Measurements from ENCODE around the gene SLC11A2. TPM values are rescaled to one million over a fixed set of nuclear protein-coding genes. Genes with fewer than 3 reads are reported as not detected.

The SLC11A2 gene
- total and polyA plus RNA-seq, 2 experiments from 2014 or later, result 19.4 to 48.9 TPM

Small RNA genes within 50 kb of the gene (small RNA-seq; reads per million reads assigned to genes)
- gene AC008121.1 (ENCODE audit: low replicate concordance), result not detected
- not detected for gene RF00019 (ENCODE audit: low replicate concordance)
- not detected for gene RNU6-1273P (ENCODE audit: low replicate concordance)
- not detected for gene RNU6-87P (ENCODE audit: low replicate concordance)

Other genes with a start within 250 kb of the SLC11A2 start
- not detected in 2 replicates for gene TMPRSS12, start 183.5 kb downstream of the SLC11A2 start, total RNA-seq (2014; rRNA removed; shearing (Covaris generic))
- not detected in 2 replicates for gene TMPRSS12, start 183.5 kb downstream of the SLC11A2 start, polyA plus RNA-seq (2016; fragmentation: Nextera tagmentation; extraction: Ambion mirVana)
- gene HIGD1C, start 73.8 kb downstream of the SLC11A2 start, total RNA-seq (2014; rRNA removed; shearing (Covaris generic)), result not detected in 2 replicates
- gene HIGD1C, start 73.8 kb downstream of the SLC11A2 start, polyA plus RNA-seq (2016; fragmentation: Nextera tagmentation; extraction: Ambion mirVana), result not detected in 2 replicates
- 29.9 and 43.0 TPM in 2 replicates for gene LETMD1, start 21.9 kb upstream of the SLC11A2 start, total RNA-seq (2014; rRNA removed; shearing (Covaris generic))
- 15.7 and 15.8 TPM in 2 replicates for gene LETMD1, start 21.9 kb upstream of the SLC11A2 start, polyA plus RNA-seq (2016; fragmentation: Nextera tagmentation; extraction: Ambion mirVana)
- gene CSRNP2, start 57.2 kb upstream of the SLC11A2 start, total RNA-seq (2014; rRNA removed; shearing (Covaris generic)), result 28.8 and 30.9 TPM in 2 replicates
- 6.9 and 7.3 TPM in 2 replicates for gene CSRNP2, start 57.2 kb upstream of the SLC11A2 start, polyA plus RNA-seq (2016; fragmentation: Nextera tagmentation; extraction: Ambion mirVana)
- gene TFCP2, start 146.8 kb upstream of the SLC11A2 start, total RNA-seq (2014; rRNA removed; shearing (Covaris generic)), result 30.5 and 30.9 TPM in 2 replicates
- 14.3 and 15.2 TPM in 2 replicates for gene TFCP2, start 146.8 kb upstream of the SLC11A2 start, polyA plus RNA-seq (2016; fragmentation: Nextera tagmentation; extraction: Ambion mirVana)
- gene POU6F1, start 191.7 kb upstream of the SLC11A2 start, total RNA-seq (2014; rRNA removed; shearing (Covaris generic)), result 2.6 and 3.0 TPM in 2 replicates
- 3.9 and 4.0 TPM in 2 replicates for gene POU6F1, start 191.7 kb upstream of the SLC11A2 start, polyA plus RNA-seq (2016; fragmentation: Nextera tagmentation; extraction: Ambion mirVana)
- gene DAZAP2, start 212.4 kb upstream of the SLC11A2 start, total RNA-seq (2014; rRNA removed; shearing (Covaris generic)), result 21.1 and 39.9 TPM in 2 replicates
- 30.2 and 35.8 TPM in 2 replicates for gene DAZAP2, start 212.4 kb upstream of the SLC11A2 start, polyA plus RNA-seq (2016; fragmentation: Nextera tagmentation; extraction: Ambion mirVana)
- gene SMAGP, start 244.0 kb upstream of the SLC11A2 start, total RNA-seq (2014; rRNA removed; shearing (Covaris generic)), result 7.1 and 8.2 TPM in 2 replicates
- 3.9 and 4.7 TPM in 2 replicates for gene SMAGP, start 244.0 kb upstream of the SLC11A2 start, polyA plus RNA-seq (2016; fragmentation: Nextera tagmentation; extraction: Ambion mirVana)

All from GM23338 (cell line).